Muscle layer of duodenum (tissue), 2 donors: ENCODE results near the gene VKORC1L1.

Experiments
- H3K27ac ChIP-seq: one replicate; pipeline ENCODE4 v1.7.0; 2013; ENCODE audit warnings: mild to moderate bottlenecking, low read length
- H3K27me3 ChIP-seq: one replicate; pipeline ENCODE4 v1.7.0; 2013; ENCODE audit warnings: low read depth, mild to moderate bottlenecking, control low read depth, low read length
- H3K36me3 ChIP-seq, 2 donors: one replicate each; pipeline ENCODE4 v1.7.0; 2013; ENCODE audit warnings: low read length in 2 of 2, control low read depth in 1 of 2, mild to moderate bottlenecking in 1 of 2; ENCODE audit not compliant: insufficient read depth in 2 of 2, control insufficient read depth in 1 of 2
- H3K4me1 ChIP-seq, 2 donors: one replicate each; pipeline ENCODE4 v1.7.0; 2013; ENCODE audit warnings: low read length in 2 of 2, mild to moderate bottlenecking in 2 of 2, control low read depth in 1 of 2, moderate library complexity in 1 of 2; ENCODE audit not compliant: insufficient read depth in 2 of 2, control insufficient read depth in 1 of 2
- H3K4me3 ChIP-seq, 2 donors: one replicate each; pipeline ENCODE4 v1.7.0; 2013; ENCODE audit warnings: low read length in 2 of 2, low read depth in 1 of 2, mild to moderate bottlenecking in 1 of 2
- H3K9me3 ChIP-seq, 2 donors: one replicate each; pipeline ENCODE4 v1.7.0; 2013; ENCODE audit warnings: low read length in 2 of 2, control low read depth in 1 of 2, mild to moderate bottlenecking in 1 of 2; ENCODE audit not compliant: control insufficient read depth in 1 of 2
- donor health status: healthy.

Gene VKORC1L1

GRCh38 chr7:66007232-66007631, 134.4 kb downstream of the VKORC1L1 start:
- Histone ChIP-seq H3K27me3 (no peaks in the 10 kb centered on the region), H3K4me1 (no peaks in the 10 kb centered on the region), H3K9me3 (no peaks in the 10 kb centered on the region), H3K27ac (no peak overlapping the region), H3K36me3 (no peaks in the 10 kb centered on the region), H3K4me3 (no peak overlapping the region)
